ENCODE measurements around the gene ARRB1. TPM values are rescaled to one million over a fixed set of nuclear protein-coding genes. Genes with fewer than 3 reads are reported as not detected.

Gene ARRB1
- total and polyA plus RNA-seq, 9 of the 15 experiments (the other 6 are each of a cell fraction or from before 2014, with no cell fraction given): 6.6 to 45.4 (median 28.5) TPM

DNA sequence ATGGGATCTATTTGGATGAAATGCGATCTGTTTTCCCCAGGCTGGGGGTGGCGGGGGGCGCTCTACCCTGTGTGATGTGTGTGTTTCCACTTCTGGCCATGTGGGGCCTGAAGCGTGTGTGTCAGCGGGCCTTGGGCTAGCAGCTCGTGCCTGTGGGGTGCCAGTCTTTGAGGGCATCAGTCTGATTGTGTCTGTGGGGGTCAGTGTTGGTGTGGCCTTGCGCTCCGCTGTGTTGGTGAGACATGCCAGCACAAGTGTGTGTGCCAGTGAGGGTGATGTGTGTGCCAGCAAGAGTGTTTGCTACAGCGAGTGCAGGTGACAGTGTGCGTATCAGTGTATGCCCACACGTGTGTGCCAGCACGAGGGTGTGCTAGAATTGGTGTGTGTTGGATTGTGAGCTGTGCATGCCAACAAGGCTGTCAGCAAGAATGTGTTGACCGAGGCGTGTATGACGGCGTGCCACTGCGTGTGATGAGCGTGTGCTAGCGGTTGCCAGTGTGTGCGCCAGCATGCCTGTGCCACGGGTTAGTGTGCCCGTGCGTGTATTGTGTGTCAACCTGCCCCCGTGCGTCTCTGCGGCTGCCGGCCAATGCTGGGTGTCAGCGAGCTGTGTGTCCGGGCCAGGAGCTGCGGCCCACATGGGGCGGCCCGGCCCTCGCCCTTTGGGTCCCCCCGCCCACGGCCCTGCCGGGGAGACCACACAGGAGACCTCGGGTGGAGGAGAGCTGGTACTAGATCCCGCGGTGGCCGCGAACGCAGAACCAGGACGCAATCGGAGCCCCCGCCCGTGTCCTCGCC, 519 bp downstream of the ARRB1 start (continued):
- TF ChIP-seq ZNF407 (IDR thresholded peaks at IDR 0.05; ENCODE audit: low read depth) (0 out of 2 replicates have a peak, but pooled peaks have one; percentile 33), RBFOX2 (IDR thresholded peaks at IDR 0.05; ENCODE audit: low read depth, low read length) (peak; percentile 59; the same call in 1 of the 2 replicates), SRSF9 (IDR thresholded peaks at IDR 0.05; ENCODE audit: borderline replicate concordance, low read depth, low read length) (no peak), BRD9 (IDR thresholded peaks at IDR 0.05; ENCODE audit: low read depth, partially characterized antibody) (no peak), MAZ (CRISPR knock-in tag; conservative IDR thresholded peaks at IDR 0.05 in 1 of 2, IDR thresholded peaks at IDR 0.05 in 1 of 2) (peak in 1 of 2 experiments; percentile 33; a peak in 2 of 4 replicates), EP400 (IDR thresholded peaks at IDR 0.05) (peak; percentile 53; the same call in 1 of the 2 replicates), ZBTB7A (IDR thresholded peaks at IDR 0.05; ENCODE audit: borderline replicate concordance, control insufficient read depth, low read depth, low read length) (peak; percentile 68), USF1 (CRISPR knock-in tag; IDR thresholded peaks at IDR 0.05) (0 out of 2 replicates have a peak, but pooled peaks have one; percentile 32), XRCC5 (IDR thresholded peaks at IDR 0.05; ENCODE audit: low read depth, low read length) (0 out of 2 replicates have a peak, but pooled peaks have one; percentile 61)
- TF ChIP-seq, protein P1, sequence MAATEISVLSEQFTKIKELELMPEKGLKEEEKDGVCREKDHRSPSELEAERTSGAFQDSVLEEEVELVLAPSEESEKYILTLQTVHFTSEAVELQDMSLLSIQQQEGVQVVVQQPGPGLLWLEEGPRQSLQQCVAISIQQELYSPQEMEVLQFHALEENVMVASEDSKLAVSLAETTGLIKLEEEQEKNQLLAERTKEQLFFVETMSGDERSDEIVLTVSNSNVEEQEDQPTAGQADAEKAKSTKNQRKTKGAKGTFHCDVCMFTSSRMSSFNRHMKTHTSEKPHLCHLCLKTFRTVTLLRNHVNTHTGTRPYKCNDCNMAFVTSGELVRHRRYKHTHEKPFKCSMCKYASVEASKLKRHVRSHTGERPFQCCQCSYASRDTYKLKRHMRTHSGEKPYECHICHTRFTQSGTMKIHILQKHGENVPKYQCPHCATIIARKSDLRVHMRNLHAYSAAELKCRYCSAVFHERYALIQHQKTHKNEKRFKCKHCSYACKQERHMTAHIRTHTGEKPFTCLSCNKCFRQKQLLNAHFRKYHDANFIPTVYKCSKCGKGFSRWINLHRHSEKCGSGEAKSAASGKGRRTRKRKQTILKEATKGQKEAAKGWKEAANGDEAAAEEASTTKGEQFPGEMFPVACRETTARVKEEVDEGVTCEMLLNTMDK (IDR thresholded peaks at IDR 0.05; ENCODE audit: borderline replicate concordance, insufficient read depth, low read depth, low read length, poor library complexity, severe bottlenecking): peak; percentile 20
